Erythroblast (primary cell): ENCODE results near the gene CD6.

Experiments used
- GATA1 ChIP-seq: IDR thresholded peaks from 2 replicates; pipeline ENCODE4 v1.6.1; 2011; ENCODE audit warnings: low read depth, mild to moderate bottlenecking, control low read depth, low read length, moderate library complexity
- POLR2A ChIP-seq: IDR thresholded peaks from 2 replicates; pipeline ENCODE4 v1.6.1; 2011; ENCODE audit warnings: mild to moderate bottlenecking, low read length

DNA sequence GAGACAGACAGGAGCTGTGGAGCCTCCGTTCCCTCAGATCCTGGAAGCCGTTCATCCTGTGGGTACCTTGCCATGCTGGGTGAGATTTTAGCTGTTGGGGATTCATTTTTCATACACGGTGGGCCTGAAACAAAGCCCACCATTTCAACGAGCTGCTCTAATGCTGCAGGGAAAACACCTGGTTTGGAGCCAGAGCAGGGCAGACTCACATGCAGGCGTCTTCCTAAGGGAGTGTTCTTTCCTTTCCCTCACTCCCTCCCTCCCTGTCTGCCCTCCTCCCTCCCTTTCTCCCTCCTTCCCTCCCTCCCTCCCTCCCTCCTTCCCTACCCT, 52.5 kb downstream of the CD6 start:
- TF ChIP-seq POLR2A = no peak
- TF ChIP-seq GATA1 = no peak
